Measurements from ENCODE around the gene SIL1. TPM values are rescaled to one million over a fixed set of nuclear protein-coding genes. Genes with fewer than 3 reads are reported as not detected.
A peak's percentile ranks its signal among the peaks of the same experiment; 100 is the strongest.

The SIL1 gene
- total RNA-seq, 1 donor from 2014 or later: 32.3 TPM

DNA sequence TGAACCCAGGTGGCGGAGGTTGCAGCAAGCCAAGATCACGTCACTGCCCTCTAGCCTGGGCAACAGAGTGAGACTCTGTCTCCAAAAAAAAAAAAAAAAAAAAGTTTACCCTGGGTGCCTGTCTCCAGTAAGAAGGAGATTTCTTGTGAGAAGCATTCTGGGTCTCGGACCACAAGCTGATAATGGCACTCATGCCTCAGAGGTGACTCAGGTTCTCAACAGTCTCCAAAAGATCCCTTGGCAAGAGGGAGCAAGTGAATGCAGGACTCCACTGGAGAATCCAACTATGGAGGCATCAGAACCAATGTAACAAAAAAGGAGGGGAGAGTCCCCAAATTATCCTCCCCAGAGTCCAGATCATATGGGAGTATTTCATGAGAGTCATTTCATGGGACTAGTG is 217.0 kb downstream of the SIL1 start:
- DNase-seq (ENCODE audit: low read depth): no peak
- TF ChIP-seq CTCF (conservative IDR thresholded peaks at IDR 0.05; ENCODE audit: low read depth, low read length): no peak
- H3K4me3 ChIP-seq (ENCODE audit: low read depth, low read length): no peak overlapping the region

- no peak overlapping the region for H3K4me3 ChIP-seq (ENCODE audit: low read depth, low read length)
- no peak for DNase-seq (ENCODE audit: low read depth)
- TF ChIP-seq CTCF (conservative IDR thresholded peaks at IDR 0.05; ENCODE audit: low read depth, low read length): no peak
Measured at GRCh38 chr5:138980441-138980840, 217.7 kb downstream of the SIL1 start.

- DNase-seq (ENCODE audit: low read depth): no peak
- H3K4me3 ChIP-seq (ENCODE audit: low read depth, low read length): no peak overlapping the region
- no peak for TF ChIP-seq CTCF (conservative IDR thresholded peaks at IDR 0.05; ENCODE audit: low read depth, low read length)
Measured at GRCh38 chr5:138979684-138980280, 218.4 kb downstream of the SIL1 start.

DNA sequence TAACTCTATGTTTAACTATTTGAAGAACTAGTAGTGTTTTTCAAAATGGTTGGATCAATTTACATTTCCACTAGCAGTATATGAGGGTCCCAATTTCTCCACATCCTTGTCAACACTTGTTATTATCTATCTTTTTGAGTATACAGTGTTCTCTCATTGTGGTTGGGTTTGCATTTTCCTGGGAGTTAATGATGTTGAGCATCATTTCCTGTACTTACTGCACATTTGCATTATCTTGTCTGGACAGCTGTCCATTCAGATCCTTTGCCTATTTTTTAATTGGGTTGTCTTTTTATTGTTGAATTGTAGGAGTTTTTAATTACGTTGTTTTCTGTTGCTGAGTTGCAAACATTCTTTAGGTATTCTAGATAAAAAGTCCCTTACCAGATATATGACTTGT is 219.6 kb downstream of the SIL1 start:
- H3K4me3 ChIP-seq (ENCODE audit: low read depth, low read length): no peak overlapping the region
- DNase-seq (ENCODE audit: low read depth): no peak
- no peak for TF ChIP-seq CTCF (conservative IDR thresholded peaks at IDR 0.05; ENCODE audit: low read depth, low read length)

DNA sequence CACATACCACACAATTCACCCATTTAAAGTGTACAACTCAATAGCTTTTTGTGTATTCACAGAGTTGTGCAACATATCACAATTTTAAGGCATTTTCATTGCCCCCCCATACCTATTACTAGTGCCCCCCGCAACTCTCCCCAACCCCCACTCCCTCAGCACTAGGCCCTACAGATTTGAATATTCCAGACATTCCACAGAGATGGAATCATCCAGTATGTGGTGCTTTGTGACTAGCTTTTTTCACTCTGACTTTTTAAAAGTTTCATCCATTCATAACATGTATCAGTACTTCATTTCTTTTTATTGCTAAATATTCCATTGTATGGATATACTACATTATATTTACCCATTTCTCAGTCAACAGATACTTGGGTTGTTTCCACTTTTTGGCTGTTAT is 220.1 kb downstream of the SIL1 start:
- TF ChIP-seq CTCF (conservative IDR thresholded peaks at IDR 0.05; ENCODE audit: low read depth, low read length): no peak
- no peak overlapping the region for H3K4me3 ChIP-seq (ENCODE audit: low read depth, low read length)
- DNase-seq (ENCODE audit: low read depth): no peak

DNA sequence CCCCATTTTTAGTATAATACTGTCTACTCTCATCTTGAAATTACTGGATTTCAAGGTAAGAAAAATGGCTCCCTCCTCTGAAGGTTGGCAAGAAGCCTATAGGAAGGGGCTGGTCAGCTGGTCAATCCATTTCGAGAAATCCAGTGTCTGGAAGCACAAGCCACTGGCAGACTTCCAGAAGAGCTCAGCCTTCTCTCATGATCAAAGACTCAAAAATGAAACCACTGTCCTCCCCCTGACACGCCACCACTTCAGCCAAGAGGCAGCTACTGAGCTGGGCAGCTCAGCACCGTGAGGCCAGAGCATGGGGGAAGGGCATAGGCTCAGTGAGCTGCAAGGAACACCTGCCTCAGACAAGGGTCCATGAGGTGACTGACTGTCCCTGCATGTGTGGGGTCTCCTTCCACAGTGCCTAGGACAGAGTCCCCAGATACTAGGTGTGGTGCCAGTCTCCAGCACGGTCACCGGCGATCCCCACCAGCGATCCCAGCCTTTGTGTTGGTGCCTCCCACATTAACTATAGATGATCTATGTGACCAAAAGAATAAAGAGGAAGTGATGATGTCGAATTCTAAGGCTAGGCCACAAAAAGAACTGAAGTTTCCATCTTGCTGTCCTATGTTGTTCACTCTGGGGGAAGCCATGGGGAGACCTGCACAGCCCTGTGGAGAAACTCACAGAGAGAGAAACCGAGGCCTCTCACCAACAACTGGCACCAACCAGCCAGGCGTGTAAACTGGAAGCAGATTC is 222.9 kb downstream of the SIL1 start:
- DNase-seq (ENCODE audit: low read depth): peak; percentile 52
- no peak for TF ChIP-seq CTCF (conservative IDR thresholded peaks at IDR 0.05; ENCODE audit: low read depth, low read length)
- H3K4me3 ChIP-seq (ENCODE audit: low read depth, low read length): no peak overlapping the region

All from epithelial cell of proximal tubule (primary cell).